ENCODE measurements around the gene HEYL. TPM values are rescaled to one million over a fixed set of nuclear protein-coding genes. Genes with fewer than 3 reads are reported as not detected.

HEYL gene
- polyA plus RNA-seq, 5 donors, result 24.7 to 39.2 (median 32.7) TPM

- DNase-seq, result no peak
Measured at GRCh38 chr1:39670689-39671088, 31.2 kb upstream of the HEYL start.

- DNase-seq, result no peak
Measured at GRCh38 chr1:39668894-39669293, 29.5 kb upstream of the HEYL start.

GRCh38 chr1:39668111-39668510, 28.7 kb upstream of the HEYL start:
- no peak for DNase-seq

- DNase-seq, result no peak
Measured at GRCh38 chr1:39666772-39667171, 27.3 kb upstream of the HEYL start.

DNA sequence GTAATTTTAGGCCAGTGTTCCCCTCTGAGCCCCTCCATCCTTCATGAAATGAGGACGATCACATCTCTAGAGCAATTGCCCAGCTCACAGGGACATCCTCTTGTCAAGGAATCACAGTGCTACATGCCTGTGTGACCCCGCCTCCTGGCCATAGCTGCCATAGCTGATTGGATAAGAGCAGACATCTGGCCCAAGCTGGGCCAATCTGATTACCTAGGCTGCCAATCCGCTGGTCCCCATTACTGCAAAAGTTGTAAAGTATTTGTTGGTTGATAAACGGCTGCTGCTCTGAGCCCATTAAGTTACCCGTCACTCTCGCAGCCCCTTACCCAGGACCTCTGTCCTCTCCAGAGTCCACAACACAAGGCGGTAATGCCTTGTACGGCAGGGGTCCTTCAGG, 24.1 kb upstream of the HEYL start:
- DNase-seq, result no peak

DNA sequence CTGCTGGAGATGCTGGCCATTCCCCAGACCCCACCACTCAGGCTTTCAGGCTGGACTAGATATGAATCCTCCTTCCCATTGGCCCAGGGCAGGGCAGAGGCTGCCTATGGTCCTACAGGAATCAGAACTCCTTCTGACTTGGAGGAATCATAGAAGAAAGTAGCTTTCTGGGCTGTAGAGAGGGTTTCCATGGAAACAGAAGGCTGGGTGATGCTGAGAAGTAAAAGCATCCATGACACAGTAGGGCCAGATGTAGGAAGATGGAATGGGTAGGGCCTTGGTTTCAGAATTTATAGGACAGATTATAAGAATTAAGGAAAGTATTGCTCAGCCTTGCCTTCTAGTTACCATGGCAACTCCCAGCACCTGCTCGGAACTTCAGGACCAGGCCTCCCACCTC, 23.4 kb upstream of the HEYL start:
- no peak for DNase-seq

DNA sequence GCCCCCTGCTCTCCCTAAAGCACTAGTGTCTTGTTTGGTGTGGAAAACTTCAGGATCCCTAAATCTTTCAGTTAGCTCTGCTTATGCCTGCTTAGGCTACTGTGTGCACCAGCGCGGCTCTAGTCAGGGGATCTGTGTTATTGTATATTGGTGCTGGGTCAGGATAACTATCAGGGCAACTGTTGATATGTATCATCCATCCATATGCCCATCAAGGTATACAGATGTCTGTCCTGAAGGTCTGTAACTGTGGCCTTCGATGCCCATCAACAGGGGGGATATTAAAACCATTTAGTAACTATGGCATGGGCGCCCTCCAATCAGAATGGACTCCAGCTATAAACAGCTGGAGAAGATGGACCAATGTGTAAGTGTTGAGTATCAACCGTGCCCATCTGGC, 20.1 kb upstream of the HEYL start:
- no peak for DNase-seq

GRCh38 chr1:39659110-39659509, 19.7 kb upstream of the HEYL start:
- DNase-seq, result no peak

- no peak for DNase-seq
Measured at GRCh38 chr1:39657923-39658485, 18.6 kb upstream of the HEYL start.

DNA sequence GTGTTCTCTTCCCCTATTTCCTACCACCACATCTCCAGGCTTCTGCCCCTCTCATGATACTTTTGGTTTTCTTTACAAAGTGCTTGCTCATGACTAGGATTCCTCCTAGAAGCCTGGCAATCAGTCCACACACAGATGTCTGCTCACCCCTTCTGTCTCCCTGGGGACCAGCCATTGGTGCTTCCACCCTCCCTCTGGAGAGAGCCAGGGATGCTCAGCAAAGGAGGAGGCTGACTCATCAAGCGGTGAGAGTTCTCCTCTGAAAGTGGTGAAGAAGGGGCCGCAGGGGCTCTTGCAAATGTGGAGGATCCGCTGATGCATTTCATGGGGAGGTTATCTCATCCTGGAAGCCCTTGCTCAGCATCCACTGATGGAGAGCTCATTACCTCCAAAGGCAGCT, 18.0 kb upstream of the HEYL start:
- DNase-seq, result no peak

DNA sequence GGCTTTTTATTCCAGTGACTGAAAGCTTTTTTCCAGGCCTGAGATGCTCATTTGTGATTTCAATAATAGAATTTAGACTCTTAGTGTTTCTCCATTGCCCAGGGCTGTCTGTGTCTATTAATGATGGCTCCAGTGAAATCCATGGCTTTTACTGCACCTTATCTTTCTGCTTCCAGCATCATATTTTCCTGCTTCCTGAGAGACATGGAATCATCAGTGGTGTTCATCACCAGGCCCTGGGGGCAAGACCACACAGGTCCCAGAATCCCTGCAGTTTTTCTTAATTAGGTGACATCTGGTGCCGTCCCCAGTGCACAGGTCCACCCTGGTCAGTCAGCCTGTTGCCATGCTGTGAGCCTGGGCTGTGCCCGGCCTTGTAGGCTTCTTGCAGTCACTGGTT, 16.9 kb upstream of the HEYL start:
- no peak for DNase-seq

- no peak for DNase-seq
Measured at GRCh38 chr1:39655578-39656268, 16.3 kb upstream of the HEYL start.

DNA sequence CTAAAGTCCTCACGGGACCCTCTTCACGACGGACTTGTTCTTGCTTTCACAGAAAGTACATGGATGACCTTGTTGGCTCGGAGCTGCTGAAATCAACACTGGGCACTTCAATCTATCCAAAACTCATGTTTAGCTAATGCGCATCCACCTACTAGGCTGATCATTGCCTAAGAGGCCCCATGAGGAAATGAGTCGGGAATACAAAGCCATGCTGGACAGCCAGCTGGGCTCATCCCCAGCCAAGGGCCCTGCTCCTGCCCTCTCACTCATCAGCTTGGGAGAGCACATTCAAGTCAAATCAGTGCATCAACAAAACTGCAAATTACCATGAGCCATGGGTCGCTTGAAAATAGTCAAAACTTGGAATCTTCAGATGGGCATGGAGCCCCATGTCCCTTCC, 14.8 kb upstream of the HEYL start:
- DNase-seq, result no peak

- peak in 1 of 2 donors; percentile 74 for DNase-seq
Measured at GRCh38 chr1:39653546-39654031, 14.1 kb upstream of the HEYL start.

- DNase-seq, result no peak
Measured at GRCh38 chr1:39652554-39652953, 13.1 kb upstream of the HEYL start.

DNA sequence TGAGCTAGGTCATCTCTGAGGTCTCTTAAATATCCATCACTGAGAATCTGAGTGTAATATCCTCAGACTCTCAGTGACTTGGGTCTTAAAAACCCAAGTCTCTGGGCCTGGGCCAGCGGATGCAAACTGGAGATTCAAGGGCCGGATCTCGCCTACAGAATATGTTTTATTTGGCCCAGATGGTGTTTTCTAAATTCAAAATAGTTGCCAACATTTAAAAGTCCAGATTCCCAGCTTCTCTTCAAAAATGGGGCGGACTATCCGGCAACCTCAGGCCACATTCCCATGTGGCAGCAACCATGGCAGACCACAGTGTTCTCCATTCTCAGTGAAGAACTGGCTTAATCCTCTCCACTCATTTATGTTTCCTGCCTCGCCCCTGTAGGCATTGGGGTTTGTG, 12.7 kb upstream of the HEYL start:
- DNase-seq, result no peak

DNA sequence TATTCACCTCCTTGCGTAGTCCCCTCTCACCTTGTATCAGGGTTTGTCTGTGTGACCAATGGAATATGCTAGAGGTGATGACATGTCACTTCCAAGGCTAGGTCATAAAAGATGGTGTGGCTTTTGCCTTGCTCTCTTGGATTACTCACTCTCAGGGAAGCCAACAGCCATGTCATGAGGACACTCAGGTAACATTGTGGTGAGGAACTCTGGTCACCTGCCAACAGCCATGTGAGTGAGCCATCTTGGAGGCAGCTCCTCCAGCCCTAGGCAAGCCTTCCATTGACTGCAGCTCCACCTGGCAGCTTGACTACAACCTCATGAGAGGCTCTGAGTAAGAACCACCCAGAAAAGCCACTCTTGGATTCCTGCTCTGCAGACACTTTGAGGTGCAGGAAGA, 11.0 kb upstream of the HEYL start:
- no peak for DNase-seq

DNA sequence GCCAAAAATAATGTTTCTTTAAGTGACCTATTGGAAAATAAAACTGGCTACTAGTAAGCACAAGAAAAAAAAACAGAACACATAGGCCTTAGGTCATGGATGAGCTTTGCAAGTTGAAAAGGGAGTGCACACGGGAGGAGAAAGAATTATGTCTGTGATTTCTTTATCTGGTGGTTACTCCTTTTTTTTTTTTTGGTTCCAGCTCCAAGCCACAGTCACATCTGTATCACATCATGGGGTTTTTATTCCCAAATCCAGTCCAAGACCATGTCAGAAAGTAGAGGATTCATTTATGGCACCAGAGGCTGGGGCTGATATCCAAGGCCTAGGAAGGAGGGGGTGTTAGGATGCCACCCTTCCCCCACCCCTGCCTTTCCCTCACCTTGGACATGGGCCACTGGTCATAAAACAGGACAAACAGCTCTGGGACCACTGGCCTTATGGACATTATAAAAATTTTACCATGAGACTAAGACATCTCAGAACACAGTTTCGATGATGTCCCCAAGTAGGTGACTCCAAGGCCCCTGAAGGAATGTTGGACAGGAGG, 10.3 kb upstream of the HEYL start:
- no peak for DNase-seq

DNA sequence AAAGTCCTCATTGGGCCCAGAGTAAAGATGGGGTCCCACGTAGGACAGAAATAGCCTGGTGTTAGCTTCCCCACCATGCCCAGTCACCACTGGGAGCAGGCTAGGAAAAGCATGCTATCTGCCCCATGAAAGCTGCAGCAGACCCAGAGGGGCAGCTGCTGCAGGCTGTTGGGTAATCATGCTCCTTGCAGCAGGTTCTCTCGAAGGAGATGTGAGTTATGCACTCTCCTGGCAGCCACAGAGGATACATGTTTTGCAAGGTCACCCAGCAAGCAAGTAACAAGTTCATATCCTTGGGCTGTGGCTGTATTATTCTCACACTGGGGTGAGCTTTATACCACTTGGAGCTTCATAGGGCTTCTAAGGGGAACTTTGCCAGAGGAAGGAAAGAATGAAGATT, 9.1 kb upstream of the HEYL start:
- DNase-seq, result no peak

GRCh38 chr1:39647247-39647646, 7.8 kb upstream of the HEYL start:
- no peak for DNase-seq

- DNase-seq, result peak; percentile 49 to 52
Measured at GRCh38 chr1:39646232-39647081, 7.0 kb upstream of the HEYL start.

DNA sequence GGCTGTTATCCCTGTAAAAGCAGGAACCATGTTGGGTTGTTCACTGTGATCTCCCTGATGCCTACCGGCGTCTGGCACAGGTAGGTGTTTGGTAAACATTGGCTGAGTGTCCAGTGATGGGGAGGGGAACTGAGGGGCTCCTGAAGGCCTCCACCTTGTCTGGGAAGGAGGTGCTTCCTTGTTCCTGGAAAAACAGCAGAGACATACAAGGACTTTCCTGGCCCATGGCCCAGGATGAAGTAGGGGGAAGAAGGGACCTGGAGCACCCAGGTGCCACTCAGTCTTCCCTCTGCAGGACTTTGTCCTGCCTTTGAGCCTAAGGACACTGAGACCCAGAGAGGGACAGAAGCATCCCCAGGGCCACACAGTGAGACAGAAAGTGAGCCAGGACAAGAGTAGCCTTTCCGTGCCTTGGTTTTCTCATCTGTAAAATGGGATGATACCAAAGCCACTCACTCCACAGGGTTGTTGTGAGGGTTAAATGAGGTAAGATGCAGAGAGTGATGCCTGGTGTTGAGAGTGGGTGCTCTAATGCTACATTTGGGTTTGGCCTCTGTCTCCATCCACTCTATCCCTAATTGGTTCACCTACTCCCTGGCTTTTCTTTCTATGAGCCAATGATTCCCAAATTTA, 6.1 kb upstream of the HEYL start:
- DNase-seq, result no peak

All from right lung (tissue), 5 donors.